ENCODE data around the gene TFF3.

DNA sequence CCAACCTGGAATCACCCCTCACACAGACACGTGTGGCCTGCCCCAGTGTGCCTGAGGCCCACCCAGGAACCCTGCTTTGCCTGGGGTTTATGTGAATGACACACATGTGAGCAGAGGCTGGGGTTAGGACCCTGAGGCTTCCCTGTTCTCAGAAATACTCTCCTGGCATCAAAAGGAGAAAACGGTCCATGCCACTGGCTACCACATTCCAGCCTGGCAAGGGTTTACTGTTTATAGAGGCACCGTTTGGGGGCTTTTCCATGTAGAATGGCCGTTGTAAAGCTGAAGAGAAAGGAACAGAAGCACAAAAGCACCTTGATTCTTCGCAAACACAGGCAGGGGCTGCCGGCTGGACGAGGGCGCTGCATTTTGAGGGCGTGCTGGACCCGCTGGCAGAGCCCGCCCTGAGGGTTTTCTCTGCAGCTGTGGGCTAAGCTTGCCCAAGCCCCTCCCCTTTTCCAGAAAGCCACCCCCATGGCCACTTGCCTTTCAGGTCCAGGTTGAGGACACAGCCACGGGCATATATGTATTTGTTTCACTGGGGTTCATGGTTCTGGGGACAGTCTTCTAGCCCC, 13.0 kb downstream of the TFF3 start:
- TF ChIP-seq, protein P1, sequence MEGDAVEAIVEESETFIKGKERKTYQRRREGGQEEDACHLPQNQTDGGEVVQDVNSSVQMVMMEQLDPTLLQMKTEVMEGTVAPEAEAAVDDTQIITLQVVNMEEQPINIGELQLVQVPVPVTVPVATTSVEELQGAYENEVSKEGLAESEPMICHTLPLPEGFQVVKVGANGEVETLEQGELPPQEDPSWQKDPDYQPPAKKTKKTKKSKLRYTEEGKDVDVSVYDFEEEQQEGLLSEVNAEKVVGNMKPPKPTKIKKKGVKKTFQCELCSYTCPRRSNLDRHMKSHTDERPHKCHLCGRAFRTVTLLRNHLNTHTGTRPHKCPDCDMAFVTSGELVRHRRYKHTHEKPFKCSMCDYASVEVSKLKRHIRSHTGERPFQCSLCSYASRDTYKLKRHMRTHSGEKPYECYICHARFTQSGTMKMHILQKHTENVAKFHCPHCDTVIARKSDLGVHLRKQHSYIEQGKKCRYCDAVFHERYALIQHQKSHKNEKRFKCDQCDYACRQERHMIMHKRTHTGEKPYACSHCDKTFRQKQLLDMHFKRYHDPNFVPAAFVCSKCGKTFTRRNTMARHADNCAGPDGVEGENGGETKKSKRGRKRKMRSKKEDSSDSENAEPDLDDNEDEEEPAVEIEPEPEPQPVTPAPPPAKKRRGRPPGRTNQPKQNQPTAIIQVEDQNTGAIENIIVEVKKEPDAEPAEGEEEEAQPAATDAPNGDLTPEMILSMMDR (IDR thresholded peaks at IDR 0.05): no peak
- no peak for TF ChIP-seq POLR2A (IDR thresholded peaks at IDR 0.05)

Measured in Peyer's patch (tissue), 4 donors.